HG02840 (cell line): ENCODE data around the gene PLEKHA3.

Experiments
- ATAC-seq: cut with Tn5 transposase; IDR thresholded peaks from one replicate; pipeline ENCODE4 v1.9.1; 2021; ENCODE audit warnings: mild to moderate bottlenecking, moderate library complexity, moderate number of reproducible peaks; ENCODE audit not compliant: unreplicated experiment, low FRiP score

Gene PLEKHA3

GRCh38 chr2:178478439-178479274 lies 1.6 kb upstream of the PLEKHA3 start, which contains the start of gene FKBP7:
TSS of gene FKBP7 (minus strand) at chr2:178478600. CDS start at chr2:178478499, 101 bp downstream.
- ATAC-seq: peak; percentile 37

GRCh38 chr2:178479275-178479616 lies 1.0 kb upstream of the PLEKHA3 start:
- no peak for ATAC-seq

- ATAC-seq: no peak
Measured at GRCh38 chr2:178479758-178480226, 465 bp upstream of the PLEKHA3 start.

GRCh38 chr2:178482437-178482836 lies 2.2 kb downstream of the PLEKHA3 start:
- peak; percentile 23 for ATAC-seq

GRCh38 chr2:178484245-178485041 lies 4.2 kb downstream of the PLEKHA3 start:
- ATAC-seq: no peak

DNA sequence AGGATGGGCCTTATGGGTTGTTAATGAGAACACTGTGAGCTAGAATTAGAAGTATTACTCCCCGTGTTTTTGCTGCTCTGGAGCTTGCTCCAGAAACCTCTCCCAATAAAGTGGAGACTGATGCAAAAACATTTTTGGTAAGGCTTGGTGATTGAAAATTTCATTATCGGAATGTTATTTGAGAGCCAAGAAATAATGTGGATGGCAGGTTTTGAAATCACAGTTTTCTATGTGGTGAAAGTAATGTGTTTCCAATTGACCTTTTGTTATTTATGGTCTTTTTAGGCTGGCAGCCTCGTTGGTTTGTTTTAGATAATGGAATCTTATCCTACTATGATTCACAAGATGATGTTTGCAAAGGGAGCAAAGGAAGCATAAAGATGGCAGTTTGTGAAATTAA lies 5.1 kb downstream of the PLEKHA3 start:
- ATAC-seq: no peak

DNA sequence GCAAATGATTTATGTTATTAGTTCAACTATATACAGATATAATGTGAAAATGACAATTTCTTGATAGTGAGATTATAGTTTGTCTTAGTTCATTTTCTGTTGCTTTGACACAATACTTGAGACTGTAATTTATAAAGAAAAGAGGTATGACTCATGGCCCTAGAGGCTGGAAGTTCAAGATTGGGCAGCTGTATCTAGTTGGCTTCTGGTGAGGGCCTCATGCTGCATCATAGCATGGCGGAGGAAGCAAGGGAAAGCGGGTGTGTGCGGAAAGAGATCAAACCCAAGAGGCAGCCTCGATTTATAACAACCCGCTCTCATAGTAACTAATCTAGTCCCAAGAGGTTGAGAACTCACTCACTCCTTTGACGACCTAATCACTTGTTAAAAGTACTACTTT lies 11.4 kb downstream of the PLEKHA3 start:
- no peak for ATAC-seq

GRCh38 chr2:178496049-178496448 lies 15.8 kb downstream of the PLEKHA3 start:
- ATAC-seq: no peak

DNA sequence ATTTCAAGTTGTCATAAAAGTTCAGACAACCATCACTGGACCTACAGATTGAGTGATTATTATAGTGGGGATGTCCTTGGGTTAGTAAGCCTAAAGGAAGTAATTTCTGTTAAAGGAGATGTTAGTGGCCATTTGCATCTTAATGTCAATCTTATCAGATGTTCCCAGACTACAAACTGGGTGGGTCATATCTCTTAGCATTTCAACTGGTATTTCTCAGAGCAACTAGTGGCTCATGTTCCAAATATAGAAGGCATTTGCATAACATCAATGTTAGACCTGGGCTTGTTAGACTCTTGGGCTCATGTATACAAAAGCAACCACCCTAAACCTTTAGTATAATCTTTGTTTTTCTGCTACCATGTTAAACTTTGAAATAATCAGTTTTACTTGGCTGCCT lies 17.9 kb downstream of the PLEKHA3 start:
- no peak for ATAC-seq

DNA sequence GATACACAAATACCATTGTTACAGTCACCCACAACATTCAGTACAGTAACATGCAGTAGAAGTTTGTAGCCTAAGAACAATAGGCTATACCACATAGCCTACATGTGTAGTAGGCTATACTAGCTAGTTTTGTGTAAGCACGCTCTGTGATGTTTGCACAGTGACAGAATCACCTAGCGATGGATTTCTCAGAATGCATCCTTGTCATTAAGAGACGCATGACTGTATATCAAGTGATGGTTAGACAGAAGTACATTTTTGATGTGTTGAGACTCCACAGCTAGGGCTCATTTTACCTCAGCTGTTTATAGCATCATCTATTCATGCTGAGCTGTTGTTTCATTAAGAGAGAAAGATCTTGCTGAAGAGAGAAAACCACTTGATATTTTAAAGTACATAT lies 19.4 kb downstream of the PLEKHA3 start:
- ATAC-seq: no peak

GRCh38 chr2:178502751-178503150 lies 22.5 kb downstream of the PLEKHA3 start:
- ATAC-seq: no peak

DNA sequence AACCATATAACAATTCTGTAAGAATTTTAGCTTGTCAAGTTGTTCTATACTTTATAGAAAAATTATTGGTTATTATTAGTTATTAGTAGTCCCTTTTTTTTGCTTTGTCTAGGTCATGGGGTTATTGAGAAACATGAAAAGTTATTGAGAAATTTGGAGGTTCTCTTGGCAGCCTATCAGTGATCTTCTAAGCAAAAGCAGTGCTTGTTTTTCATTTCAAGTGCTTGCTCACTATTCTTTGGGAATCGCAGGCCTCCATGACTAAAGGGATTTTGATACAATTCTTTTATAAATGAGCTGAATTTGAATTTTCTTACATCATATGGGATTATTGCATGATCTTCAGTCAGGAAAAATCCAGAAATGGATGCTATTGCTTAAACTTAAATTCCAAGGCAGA lies 25.8 kb downstream of the PLEKHA3 start:
- no peak for ATAC-seq

GRCh38 chr2:178506524-178506923 lies 26.3 kb downstream of the PLEKHA3 start:
- ATAC-seq: no peak

GRCh38 chr2:178506949-178507348 lies 26.7 kb downstream of the PLEKHA3 start:
- no peak for ATAC-seq

GRCh38 chr2:178508646-178509045 lies 28.4 kb downstream of the PLEKHA3 start:
- no peak for ATAC-seq

DNA sequence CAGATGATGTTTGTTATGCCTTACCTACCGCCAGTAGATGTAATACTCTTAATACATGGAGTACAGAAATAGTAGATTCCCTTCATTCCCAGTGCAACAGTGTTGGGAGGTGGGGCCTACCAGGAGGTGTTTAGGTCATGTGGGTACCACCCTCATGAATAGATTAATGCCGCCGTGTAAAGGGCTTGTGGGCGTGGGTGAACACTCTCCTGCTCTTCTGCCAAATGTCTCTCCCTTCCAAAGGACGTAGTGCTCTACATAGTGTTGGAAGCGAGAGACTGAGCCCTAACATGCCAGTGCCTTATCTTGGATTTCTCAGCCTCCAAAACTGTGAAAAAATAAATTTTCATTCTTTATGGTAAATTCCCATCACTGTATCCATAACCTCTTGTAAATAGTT lies 30.1 kb downstream of the PLEKHA3 start:
- no peak for ATAC-seq

- ATAC-seq: no peak
Measured at GRCh38 chr2:178512484-178512883, 32.2 kb downstream of the PLEKHA3 start.

GRCh38 chr2:178513876-178514275 lies 33.6 kb downstream of the PLEKHA3 start:
- ATAC-seq: no peak

GRCh38 chr2:178514664-178515063 lies 34.4 kb downstream of the PLEKHA3 start:
- ATAC-seq: no peak

DNA sequence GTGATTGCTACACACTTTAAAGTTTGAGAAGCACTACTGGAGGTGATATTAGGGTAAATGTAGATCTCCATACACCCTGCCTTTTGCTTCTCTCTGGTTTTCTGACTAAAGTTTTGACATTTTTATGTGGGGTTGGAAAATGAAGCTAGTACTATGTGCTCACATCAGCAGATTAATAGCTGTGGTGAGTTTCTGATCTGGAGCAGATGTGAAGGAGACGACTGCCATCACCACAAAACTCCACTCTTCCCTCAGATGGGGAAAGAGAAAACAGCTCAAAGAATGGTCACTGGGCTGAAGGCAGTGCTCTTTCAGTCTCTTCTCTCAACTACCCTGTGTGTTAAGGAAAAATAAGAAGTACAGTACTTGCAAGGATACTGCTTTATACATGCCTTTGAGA lies 37.2 kb downstream of the PLEKHA3 start:
- no peak for ATAC-seq

- ATAC-seq: no peak
Measured at GRCh38 chr2:178521304-178522150, 41.3 kb downstream of the PLEKHA3 start.
